Trophoblast cell (in vitro differentiated cells and primary cell): ENCODE results near the gene MYLIP.
A peak's percentile ranks its signal among the peaks of the same experiment; 100 is the strongest.

Experiments
- DNase-seq, 2 donors: peaks; one replicate each; pipeline ENCODE4 v3.0.0-alpha.2; 2016
- H2AFZ ChIP-seq: 2 replicates; pipeline ENCODE4 v1.6.1; 2013; ENCODE audit warnings: low read length, moderate library complexity, mild to moderate bottlenecking; ENCODE audit not compliant: insufficient read depth, poor library complexity
- H2AK5ac ChIP-seq: 2 replicates; pipeline ENCODE4 v1.6.1; 2013; ENCODE audit warnings: mild to moderate bottlenecking, low read length
- H2BK120ac ChIP-seq: 2 replicates; pipeline ENCODE4 v1.6.1; 2013; ENCODE audit warnings: low read length, mild to moderate bottlenecking, moderate library complexity; ENCODE audit not compliant: insufficient read depth, poor library complexity
- H2BK12ac ChIP-seq: 2 replicates; pipeline ENCODE4 v1.6.1; 2013; ENCODE audit warnings: mild to moderate bottlenecking, low read length, moderate library complexity
- H2BK5ac ChIP-seq: 2 replicates; pipeline ENCODE4 v1.6.1; 2013; ENCODE audit warnings: low read length, low read depth, moderate library complexity, mild to moderate bottlenecking; ENCODE audit not compliant: poor library complexity
- H3K14ac ChIP-seq: 2 replicates; pipeline ENCODE4 v1.6.1; 2013; ENCODE audit warnings: mild to moderate bottlenecking, low read length
- H3K18ac ChIP-seq: 2 replicates; pipeline ENCODE4 v1.6.1; 2013; ENCODE audit warnings: mild to moderate bottlenecking, low read length
- H3K23ac ChIP-seq: 2 replicates; pipeline ENCODE4 v1.6.1; 2013; ENCODE audit warnings: low read length
- H3K27ac ChIP-seq: 2 replicates; pipeline ENCODE4 v1.5.1; 2013; ENCODE audit warnings: low read depth, mild to moderate bottlenecking, inconsistent platforms, low read length, moderate library complexity
- H3K27me3 ChIP-seq: 2 replicates; pipeline ENCODE4 v1.6.1; 2013; ENCODE audit warnings: inconsistent platforms, mild to moderate bottlenecking, low read length, moderate library complexity; ENCODE audit not compliant: insufficient read depth
- H3K36me3 ChIP-seq, 2 experiments: 1 replicate in 1 of 2; 2 replicates in 1 of 2; pipeline ENCODE4 v1.6.1; 2013; ENCODE audit warnings: low read length in 2 of 2, mild to moderate bottlenecking in 2 of 2, moderate library complexity in 1 of 2; ENCODE audit not compliant: insufficient read depth in 2 of 2, control insufficient read depth in 1 of 2
- H3K4ac ChIP-seq: 2 replicates; pipeline ENCODE4 v1.6.1; 2013; ENCODE audit warnings: low read depth, mild to moderate bottlenecking, low read length, moderate library complexity
- H3K4me1 ChIP-seq, 2 experiments: 1 replicate in 1 of 2; 2 replicates in 1 of 2; pipeline ENCODE4 v1.6.1; 2013; ENCODE audit warnings: low read length in 2 of 2, mild to moderate bottlenecking in 2 of 2, moderate library complexity in 1 of 2; ENCODE audit not compliant: insufficient read depth in 2 of 2, control insufficient read depth in 1 of 2
- H3K4me2 ChIP-seq: 2 replicates; pipeline ENCODE4 v1.6.1; 2013; ENCODE audit warnings: inconsistent platforms, mild to moderate bottlenecking, low read length, moderate library complexity
- H3K4me3 ChIP-seq: 2 replicates; pipeline ENCODE4 v1.5.1; 2013; ENCODE audit warnings: mild to moderate bottlenecking, low read depth, low read length, inconsistent platforms
- H3K79me1 ChIP-seq: one replicate; pipeline ENCODE4 v1.6.1; 2013; ENCODE audit warnings: low read length
- H3K79me2 ChIP-seq: 2 replicates; pipeline ENCODE4 v1.6.1; 2013; ENCODE audit warnings: low read length, mild to moderate bottlenecking; ENCODE audit not compliant: control insufficient read depth, insufficient read depth, poor library complexity
- H3K9ac ChIP-seq: 2 replicates; pipeline ENCODE4 v1.6.1; 2013; ENCODE audit warnings: mild to moderate bottlenecking, low read length
- H3K9me3 ChIP-seq: 2 replicates; pipeline ENCODE4 v1.6.1; 2013; ENCODE audit warnings: low read depth, mild to moderate bottlenecking, control low read depth, inconsistent platforms, low read length; ENCODE audit not compliant: insufficient read depth
- H4K12ac ChIP-seq: 2 replicates; pipeline ENCODE4 v1.6.1; 2013; ENCODE audit warnings: low read depth, mild to moderate bottlenecking, low read length, moderate library complexity
- H4K8ac ChIP-seq: 2 replicates; pipeline ENCODE4 v1.6.1; 2013; ENCODE audit warnings: low read depth, mild to moderate bottlenecking, low read length, moderate library complexity
- H4K91ac ChIP-seq: one replicate; pipeline ENCODE4 v1.6.1; 2013; ENCODE audit warnings: low read depth, mild to moderate bottlenecking, low read length, moderate library complexity
- WGBS: extraction: QIAGEN DNeasy Blood & Tissue Kit; methylation state at CpG from one replicate; pipeline ENCODE4 v1.1.7; 2013; ENCODE audit warnings: missing lambda C conversion rate; ENCODE audit not compliant: insufficient read length, insufficient coverage; ENCODE audit errors: extremely low coverage; 5-methylcytosine and 5-hydroxymethylcytosine counted together

MYLIP gene

DNA sequence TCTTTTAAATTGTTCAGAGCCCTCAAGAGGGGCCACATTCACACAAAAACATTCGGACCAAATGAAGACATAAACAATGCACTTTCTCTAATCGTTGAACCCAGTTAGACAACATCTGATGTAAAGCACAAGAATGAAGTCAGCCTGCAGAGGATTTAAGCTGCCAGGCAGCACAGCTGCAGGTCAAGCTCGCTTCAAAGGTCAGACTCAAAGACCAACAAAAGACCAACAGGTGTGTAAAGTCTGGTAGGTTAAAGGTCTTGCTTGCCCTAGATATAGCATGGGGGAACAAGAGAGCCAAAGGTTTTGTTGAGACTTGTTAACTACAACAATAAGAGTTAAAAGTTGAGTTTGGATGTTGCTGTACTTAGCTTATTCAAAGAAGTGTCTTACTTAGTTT is 26.7 kb upstream of the MYLIP start:
- Histone ChIP-seq H3K27me3 (no peaks in the 10 kb centered on the region), H3K9ac (no peak overlapping the region), H2AK5ac (no peak overlapping the region), H2AFZ (no peak overlapping the region), H2BK12ac (no peak overlapping the region), H3K4me1 (no peaks in the 10 kb centered on the region), H3K14ac (no peak overlapping the region), H3K36me3 (no peaks in the 10 kb centered on the region), H3K27ac (no peak overlapping the region), H4K91ac (no peak overlapping the region), H3K23ac (no peak overlapping the region), H3K79me1 (no peaks in the 10 kb centered on the region), H3K4ac (no peak overlapping the region), H3K18ac (no peak overlapping the region), H4K8ac (no peak overlapping the region), H3K9me3 (no peaks in the 10 kb centered on the region), H3K4me2 (no peak overlapping the region), H2BK5ac (no peak overlapping the region), H2BK120ac (no peak overlapping the region), H3K79me2 (no peaks in the 10 kb centered on the region), H4K12ac (no peak overlapping the region), H3K4me3 (no peak overlapping the region)
- no peak for DNase-seq
- WGBS = no CpG with 5 or more reads among the region's 3 CpGs

DNA sequence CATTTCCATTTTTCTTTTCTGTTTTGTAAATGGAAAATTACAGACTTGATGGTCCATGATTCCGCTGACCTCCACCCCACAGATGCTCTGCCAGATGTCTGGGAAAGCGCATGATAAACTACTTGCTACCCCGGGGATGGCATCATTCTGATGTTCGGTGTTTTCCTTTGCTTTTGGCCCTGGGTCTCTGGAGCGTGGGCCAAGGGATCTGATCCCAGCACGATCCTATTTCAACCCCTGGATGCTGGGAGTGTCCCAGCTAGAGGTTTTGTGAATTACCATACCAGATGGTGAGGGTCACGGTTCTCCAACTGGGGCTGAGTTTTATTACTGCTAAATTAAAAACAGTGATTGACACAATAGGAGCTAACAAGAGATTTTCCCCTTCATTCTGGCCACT is 25.2 kb upstream of the MYLIP start:
- H3K4ac ChIP-seq = no peak overlapping the region
- H3K4me3 ChIP-seq = no peak overlapping the region
- H3K79me2 ChIP-seq = no peaks in the 10 kb centered on the region
- H4K91ac ChIP-seq = no peak overlapping the region
- H3K23ac ChIP-seq = no peak overlapping the region
- no peak overlapping the region for H3K18ac ChIP-seq
- WGBS = no CpG with 5 or more reads among the region's 7 CpGs
- H3K79me1 ChIP-seq = no peaks in the 10 kb centered on the region
- H3K4me1 ChIP-seq = no peaks in the 10 kb centered on the region
- H2AFZ ChIP-seq = no peak overlapping the region
- no peak overlapping the region for H3K27ac ChIP-seq
- H3K4me2 ChIP-seq = no peak overlapping the region
- no peak overlapping the region for H3K9ac ChIP-seq
- no peaks in the 10 kb centered on the region for H3K9me3 ChIP-seq
- H2BK5ac ChIP-seq = no peak overlapping the region
- H3K14ac ChIP-seq = no peak overlapping the region
- H4K12ac ChIP-seq = no peak overlapping the region
- no peak overlapping the region for H4K8ac ChIP-seq
- no peaks in the 10 kb centered on the region for H3K27me3 ChIP-seq
- DNase-seq = no peak
- H2BK120ac ChIP-seq = no peak overlapping the region
- H2BK12ac ChIP-seq = no peak overlapping the region
- no peak overlapping the region for H2AK5ac ChIP-seq
- H3K36me3 ChIP-seq = no peaks in the 10 kb centered on the region

GRCh38 chr6:16104624-16105433 is 24.1 kb upstream of the MYLIP start:
- no peak overlapping the region for H3K4ac ChIP-seq
- H3K79me2 ChIP-seq = no peaks in the 10 kb centered on the region
- no peak overlapping the region for H4K91ac ChIP-seq
- H3K23ac ChIP-seq = no peak overlapping the region
- H3K36me3 ChIP-seq = no peaks in the 10 kb centered on the region
- H3K9me3 ChIP-seq = no peaks in the 10 kb centered on the region
- H3K18ac ChIP-seq = no peak overlapping the region
- no peak overlapping the region for H4K12ac ChIP-seq
- no peak overlapping the region for H3K4me3 ChIP-seq
- H3K27me3 ChIP-seq = no peaks in the 10 kb centered on the region
- H3K79me1 ChIP-seq = no peaks in the 10 kb centered on the region
- no peak for DNase-seq
- no peak overlapping the region for H4K8ac ChIP-seq
- WGBS = no CpG with 5 or more reads among the region's 12 CpGs
- H3K9ac ChIP-seq = no peak overlapping the region
- no peak overlapping the region for H2AK5ac ChIP-seq
- no peak overlapping the region for H2BK12ac ChIP-seq
- no peak overlapping the region for H2BK120ac ChIP-seq
- peaks cover 0 to 4% of the 10 kb centered on the region in 2 experiments for H3K4me1 ChIP-seq
- no peak overlapping the region for H3K27ac ChIP-seq
- no peak overlapping the region for H3K4me2 ChIP-seq
- no peak overlapping the region for H2AFZ ChIP-seq
- H3K14ac ChIP-seq = no peak overlapping the region
- H2BK5ac ChIP-seq = no peak overlapping the region

DNA sequence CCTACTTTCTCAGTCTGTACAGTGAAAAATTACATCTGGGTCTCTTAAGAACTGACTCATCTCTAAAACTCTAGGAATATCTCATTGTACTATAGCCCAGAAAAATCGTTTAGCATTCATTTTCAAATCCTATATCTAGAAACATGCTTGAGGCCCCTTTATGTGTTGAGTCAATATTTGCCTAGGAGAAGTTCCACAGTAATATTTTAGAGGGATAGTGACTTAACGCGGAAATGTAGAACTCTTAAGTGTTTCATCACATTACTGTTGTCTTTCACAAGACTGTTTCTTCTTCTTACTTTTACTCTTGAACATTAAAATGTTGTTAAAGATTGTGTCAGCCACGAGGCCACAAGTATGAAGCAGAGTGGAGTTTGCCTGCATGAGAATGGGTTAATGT is 23.0 kb upstream of the MYLIP start:
- Histone ChIP-seq H2BK5ac (no peak overlapping the region), H3K18ac (no peak overlapping the region), H3K79me1 (no peaks in the 10 kb centered on the region), H3K9ac (no peak overlapping the region), H2AFZ (no peak overlapping the region), H4K8ac (no peak overlapping the region), H2AK5ac (no peak overlapping the region), H2BK120ac (no peak overlapping the region), H3K27ac (no peak overlapping the region), H3K4me3 (no peak overlapping the region), H3K4me1 (peaks cover 0 to 4% of the 10 kb centered on the region in 2 experiments), H3K79me2 (no peaks in the 10 kb centered on the region), H3K23ac (no peak overlapping the region), H4K12ac (no peak overlapping the region), H3K27me3 (no peaks in the 10 kb centered on the region), H4K91ac (no peak overlapping the region), H2BK12ac (no peak overlapping the region), H3K4me2 (no peak overlapping the region), H3K14ac (no peak overlapping the region), H3K9me3 (no peaks in the 10 kb centered on the region), H3K4ac (no peak overlapping the region), H3K36me3 (no peaks in the 10 kb centered on the region)
- peak in 1 of 2 donors; percentile 47 for DNase-seq
- no CpG with 5 or more reads among the region's 4 CpGs for whole genome bisulfite sequencing
